ENCODE results near the gene DLEC1.

The DLEC1 gene

GRCh38 chr3:38141952-38142273 is 102.9 kb downstream of the DLEC1 start:
- H3K27me3 ChIP-seq (replicated peaks; ENCODE audit: control insufficient read depth, insufficient read depth, low read length) = no peaks in the 10 kb centered on the region
- DNase-seq (ENCODE audit: extremely low read depth, insufficient read length) = no peak
- peaks cover 14% of the 10 kb centered on the region for H3K36me3 ChIP-seq (ENCODE audit: control insufficient read depth, insufficient read depth, low read length)
- H3K4me3 ChIP-seq (replicated peaks; ENCODE audit: low read depth, low read length) = no peak overlapping the region
- TF ChIP-seq CTCF (IDR thresholded peaks at IDR 0.05; ENCODE audit: insufficient read depth, low read length, poor library complexity, severe bottlenecking) = no peak

- TF ChIP-seq CTCF (IDR thresholded peaks at IDR 0.05; ENCODE audit: insufficient read depth, low read length, poor library complexity, severe bottlenecking) = no peak
These were observed 104.0 kb downstream of the DLEC1 start for GRCh38 chr3:38142959-38143358.

GRCh38 chr3:38143511-38143910 is 104.5 kb downstream of the DLEC1 start:
- Histone ChIP-seq H3K36me3 (ENCODE audit: control insufficient read depth, insufficient read depth, low read length) (peaks cover 14% of the 10 kb centered on the region), H3K27me3 (replicated peaks; ENCODE audit: control insufficient read depth, insufficient read depth, low read length) (no peaks in the 10 kb centered on the region), H3K4me3 (replicated peaks; ENCODE audit: low read depth, low read length) (no peak overlapping the region)
- TF ChIP-seq CTCF (IDR thresholded peaks at IDR 0.05; ENCODE audit: insufficient read depth, low read length, poor library complexity, severe bottlenecking) = no peak
- DNase-seq (ENCODE audit: extremely low read depth, insufficient read length) = no peak

More at GRCh38 chr3:38142959-38143358, 104.0 kb downstream of the DLEC1 start:
- no peak overlapping the region for H3K4me3 ChIP-seq (replicated peaks; ENCODE audit: low read depth, low read length)
- H3K36me3 ChIP-seq (ENCODE audit: control insufficient read depth, insufficient read depth, low read length) = peaks cover 14% of the 10 kb centered on the region
- no peak for DNase-seq (ENCODE audit: extremely low read depth, insufficient read length)
- no peaks in the 10 kb centered on the region for H3K27me3 ChIP-seq (replicated peaks; ENCODE audit: control insufficient read depth, insufficient read depth, low read length)

- Histone ChIP-seq H3K4me3 (replicated peaks; ENCODE audit: low read depth, low read length) (no peak overlapping the region), H3K27me3 (replicated peaks; ENCODE audit: control insufficient read depth, insufficient read depth, low read length) (no peaks in the 10 kb centered on the region), H3K36me3 (ENCODE audit: control insufficient read depth, insufficient read depth, low read length) (peaks cover 6% of the 10 kb centered on the region)
- TF ChIP-seq CTCF (IDR thresholded peaks at IDR 0.05; ENCODE audit: insufficient read depth, low read length, poor library complexity, severe bottlenecking) = no peak
- no peak for DNase-seq (ENCODE audit: extremely low read depth, insufficient read length)
These were observed 107.5 kb downstream of the DLEC1 start for GRCh38 chr3:38146504-38146903.

- Histone ChIP-seq H3K36me3 (ENCODE audit: control insufficient read depth, insufficient read depth, low read length) (no peaks in the 10 kb centered on the region; the same call in 1 of the 2 replicates), H3K27me3 (replicated peaks; ENCODE audit: control insufficient read depth, insufficient read depth, low read length) (no peaks in the 10 kb centered on the region), H3K4me3 (replicated peaks; ENCODE audit: low read depth, low read length) (no peak overlapping the region)
- DNase-seq (ENCODE audit: extremely low read depth, insufficient read length) = no peak
- no peak for TF ChIP-seq CTCF (IDR thresholded peaks at IDR 0.05; ENCODE audit: insufficient read depth, low read length, poor library complexity, severe bottlenecking)
These were observed 108.4 kb downstream of the DLEC1 start for GRCh38 chr3:38147421-38147820.

- Histone ChIP-seq H3K4me3 (replicated peaks; ENCODE audit: low read depth, low read length) (no peak overlapping the region), H3K27me3 (replicated peaks; ENCODE audit: control insufficient read depth, insufficient read depth, low read length) (no peaks in the 10 kb centered on the region), H3K36me3 (ENCODE audit: control insufficient read depth, insufficient read depth, low read length) (no peaks in the 10 kb centered on the region)
- DNase-seq (ENCODE audit: extremely low read depth, insufficient read length) = no peak
- no peak for TF ChIP-seq CTCF (IDR thresholded peaks at IDR 0.05; ENCODE audit: insufficient read depth, low read length, poor library complexity, severe bottlenecking)
These were observed 109.4 kb downstream of the DLEC1 start for GRCh38 chr3:38148311-38148882.
